Measurements from ENCODE around the gene DNAH8.
"Not testable (repeated sequence)": the region's sequence is repeated elsewhere in the genome, so short reads cannot be mapped to it uniquely, and the experiment has no call there.

The DNAH8 gene

GRCh38 chr6:38912378-38912777 lies 197.3 kb downstream of the DNAH8 start:
- DNase-seq = no peak

- DNase-seq = no peak
These were observed 200.3 kb downstream of the DNAH8 start for GRCh38 chr6:38915205-38915925.

DNA sequence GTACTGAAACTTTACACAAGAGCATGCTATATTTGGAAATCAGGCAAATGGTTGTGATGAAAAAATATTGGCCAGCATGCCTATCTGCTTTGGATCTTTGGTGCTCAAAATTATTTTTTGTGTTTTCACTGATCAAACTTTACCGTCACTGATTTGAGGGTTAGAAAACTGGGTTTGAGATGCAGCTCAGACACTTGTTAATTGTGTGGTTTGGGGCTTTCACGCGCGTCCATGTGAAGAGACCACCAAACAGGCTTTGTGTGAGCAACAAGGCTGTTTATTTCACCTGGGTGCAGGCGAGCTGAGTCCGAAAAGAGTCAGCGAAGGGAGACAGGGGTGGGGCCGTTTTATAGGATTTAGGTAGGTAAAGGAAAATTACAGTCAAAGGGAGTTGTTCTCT lies 206.4 kb downstream of the DNAH8 start:
- DNase-seq = not testable (repeated sequence)

- no peak for DNase-seq
These were observed 209.8 kb downstream of the DNAH8 start for GRCh38 chr6:38924791-38925509.

DNA sequence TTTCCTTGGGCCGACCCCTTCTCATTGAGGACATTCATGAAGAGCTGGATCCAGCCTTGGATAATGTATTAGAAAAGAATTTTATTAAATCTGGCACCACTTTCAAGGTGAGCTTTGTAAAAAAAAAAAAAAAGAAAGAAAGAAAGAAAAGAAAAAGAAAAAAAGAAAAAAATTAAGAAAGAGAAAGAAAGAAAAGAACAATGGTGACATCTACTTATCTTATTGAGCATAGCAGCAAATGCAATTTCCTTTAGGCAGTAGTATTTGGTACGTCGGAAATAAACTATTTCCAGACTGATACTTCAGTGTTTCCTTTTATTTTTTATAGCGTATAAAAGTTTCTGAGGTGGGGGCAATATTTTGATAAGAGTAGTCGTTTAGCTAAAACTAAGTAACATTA lies 214.4 kb downstream of the DNAH8 start:
- no peak for DNase-seq

- no peak for DNase-seq
These were observed 218.3 kb downstream of the DNAH8 start for GRCh38 chr6:38933426-38933825.

- DNase-seq = no peak
These were observed 219.9 kb downstream of the DNAH8 start for GRCh38 chr6:38935051-38935450.

- DNase-seq = no peak
These were observed 222.9 kb downstream of the DNAH8 start for GRCh38 chr6:38937839-38938613.

GRCh38 chr6:38938741-38939140 lies 223.6 kb downstream of the DNAH8 start:
- no peak for DNase-seq

DNA sequence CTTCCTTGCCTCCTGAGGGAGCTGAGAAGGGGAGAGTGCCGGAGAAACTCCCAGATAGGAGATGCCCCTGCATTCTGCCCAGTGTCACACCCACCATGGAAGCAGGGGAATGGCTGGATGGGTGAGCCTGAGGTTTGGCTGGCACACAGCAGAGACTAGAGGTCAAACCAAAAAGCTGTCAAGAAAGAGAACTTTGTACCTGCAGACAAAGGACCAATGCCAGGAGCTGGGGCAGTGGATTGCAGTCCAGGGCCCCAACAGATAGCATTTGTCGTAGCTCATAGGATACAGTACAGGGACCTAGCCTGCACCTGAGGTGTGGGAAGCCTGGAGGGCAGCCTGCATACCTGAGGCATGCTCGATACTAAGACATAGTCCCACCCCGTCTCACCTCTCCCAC lies 227.3 kb downstream of the DNAH8 start:
- no peak for DNase-seq

DNA sequence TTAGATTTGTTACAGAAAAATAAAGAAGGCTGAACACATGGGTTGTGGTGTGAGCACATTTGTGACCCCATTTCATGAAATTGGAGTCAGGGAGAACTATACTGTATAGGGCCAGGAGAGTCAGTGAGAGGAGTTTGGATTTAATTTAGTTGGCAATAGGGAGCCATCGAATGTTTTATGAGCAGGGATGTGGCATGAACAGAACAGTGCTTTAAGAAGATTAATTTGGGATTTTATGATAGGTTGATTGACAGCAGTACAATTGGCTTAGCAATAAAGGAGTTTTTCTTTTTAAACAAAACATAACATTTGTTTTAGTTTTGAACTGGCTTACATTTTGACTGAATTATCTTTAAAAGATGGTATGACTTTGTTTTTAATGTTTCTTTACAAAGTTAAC lies 227.9 kb downstream of the DNAH8 start:
- DNase-seq = no peak

GRCh38 chr6:38943964-38944363 lies 228.9 kb downstream of the DNAH8 start:
- DNase-seq = no peak

DNA sequence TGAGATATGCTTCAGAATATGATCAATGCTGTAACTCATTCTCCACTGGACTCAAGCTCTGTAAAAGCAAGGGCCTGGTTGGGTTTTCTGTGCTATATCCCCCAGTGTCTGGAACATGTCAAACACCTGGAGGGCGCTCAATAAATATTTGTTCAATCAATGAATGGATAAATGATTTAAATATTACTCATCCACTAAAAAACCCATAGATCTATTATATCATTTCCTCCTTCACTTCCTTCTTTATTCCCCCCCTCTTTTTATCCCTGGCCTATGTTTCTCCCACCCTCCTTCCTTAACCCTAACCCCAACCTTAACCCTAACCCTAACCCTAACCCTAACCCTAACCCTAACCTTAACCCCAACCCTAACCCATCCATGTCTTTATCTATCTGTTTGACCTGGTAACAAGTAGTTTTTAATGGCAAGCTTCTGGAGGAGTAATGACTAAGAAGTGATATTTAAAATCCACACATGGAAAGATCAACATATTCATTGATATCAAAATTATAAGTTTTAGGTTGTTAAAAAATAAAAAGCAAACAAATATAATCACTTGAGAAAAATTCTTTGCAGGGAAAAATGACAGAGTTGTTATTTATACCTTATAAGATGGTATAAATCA lies 229.7 kb downstream of the DNAH8 start:
- DNase-seq = no peak

DNA sequence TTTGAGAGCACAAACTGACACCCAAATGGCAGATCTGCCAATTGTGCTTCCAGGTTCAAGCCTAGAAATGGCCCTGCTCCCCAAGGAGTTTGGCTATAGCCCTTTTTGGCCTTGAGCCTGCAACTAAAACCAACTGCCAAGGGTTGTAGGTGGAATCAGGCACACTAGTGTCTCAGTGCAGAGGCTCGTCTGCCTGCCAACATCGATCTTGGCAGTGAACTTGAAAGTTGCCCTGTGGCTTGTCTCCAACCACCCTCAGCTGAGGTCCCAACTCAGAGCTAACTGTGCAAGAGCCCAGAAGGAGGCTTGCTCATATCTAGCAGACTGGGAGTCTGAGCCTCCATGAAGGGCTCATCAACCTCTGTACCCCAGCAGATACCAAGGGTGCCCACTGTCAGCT lies 240.8 kb downstream of the DNAH8 start:
- no peak for DNase-seq

- DNase-seq = no peak
These were observed 242.3 kb downstream of the DNAH8 start for GRCh38 chr6:38957426-38957825.

DNA sequence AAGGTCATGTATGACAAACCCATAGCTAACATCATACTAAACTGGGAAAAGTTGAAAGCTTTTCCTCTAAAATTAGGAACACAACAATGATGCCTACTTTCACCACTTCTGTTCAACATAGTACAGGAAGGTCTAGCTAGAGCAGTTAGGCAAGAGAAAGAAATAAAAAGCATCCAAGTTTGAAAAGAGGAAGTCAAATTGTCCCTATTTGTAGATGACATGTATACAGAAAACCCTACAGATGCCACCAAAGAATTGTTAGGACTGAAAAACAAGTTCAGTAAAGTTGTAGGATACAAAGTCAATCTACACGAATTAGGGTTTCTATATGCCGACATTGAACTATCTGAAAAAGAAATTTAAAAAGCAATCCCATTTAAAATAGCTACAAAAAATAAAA lies 244.0 kb downstream of the DNAH8 start:
- no peak for DNase-seq

DNA sequence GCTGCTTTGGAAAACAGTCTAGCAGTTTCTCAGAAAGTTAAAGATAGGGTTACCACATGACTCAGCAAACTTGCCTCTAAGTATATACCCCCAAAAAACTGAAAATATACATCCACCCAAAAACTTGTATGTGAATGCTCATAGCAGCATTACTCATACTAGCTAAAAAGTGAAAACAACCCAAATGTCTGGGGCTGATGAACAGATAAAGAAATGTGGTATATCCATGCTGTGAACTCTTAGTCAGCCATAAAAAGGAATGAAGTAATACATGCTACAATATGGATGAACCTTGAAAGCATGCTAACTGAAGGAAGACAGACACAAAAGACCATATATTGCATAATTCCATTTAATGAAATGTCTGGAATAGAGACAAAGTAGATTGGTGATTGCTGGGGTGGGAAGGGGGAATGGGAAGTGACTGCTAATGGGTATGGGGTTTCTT lies 253.6 kb downstream of the DNAH8 start:
- no peak for DNase-seq

DNA sequence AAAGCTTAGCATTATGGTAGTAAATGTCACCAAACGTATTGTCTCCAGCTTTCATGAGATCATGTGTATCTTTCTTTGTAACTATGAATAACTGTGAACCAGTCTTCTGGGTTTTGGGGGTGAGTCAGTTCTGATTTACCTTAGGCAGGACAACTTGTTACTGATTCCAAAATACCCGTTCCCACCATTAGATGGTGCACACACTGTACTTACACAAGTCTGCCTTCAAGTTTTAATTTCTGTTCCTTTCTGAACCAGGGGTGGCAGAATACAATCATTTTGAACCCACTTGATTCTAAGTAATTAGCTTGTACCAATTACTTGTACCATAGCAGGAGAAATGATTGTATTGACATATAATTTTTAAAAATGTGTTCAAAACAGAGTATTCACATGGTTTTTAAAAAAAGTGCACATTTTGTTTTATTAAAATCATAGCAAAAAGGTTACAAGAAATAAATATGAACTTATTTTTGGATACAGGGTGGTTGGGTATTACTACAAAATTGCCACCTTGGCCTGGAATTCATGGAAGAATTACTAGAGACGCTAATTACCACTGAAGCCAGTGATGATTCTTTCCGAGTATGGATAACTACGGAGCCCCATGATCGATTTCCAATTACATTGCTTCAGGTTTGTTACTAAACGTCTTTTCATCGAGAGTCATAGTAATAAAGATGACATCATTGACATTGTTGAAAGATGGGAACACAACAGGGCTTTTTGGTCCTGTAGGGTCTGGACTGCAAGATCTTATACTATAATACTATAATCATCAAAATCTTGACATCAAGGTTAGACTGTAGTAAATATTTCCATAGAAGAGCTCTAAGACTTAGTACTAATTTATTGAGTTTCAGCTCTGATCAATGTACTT lies 258.3 kb downstream of the DNAH8 start:
- peak; percentile 2 for DNase-seq

DNA sequence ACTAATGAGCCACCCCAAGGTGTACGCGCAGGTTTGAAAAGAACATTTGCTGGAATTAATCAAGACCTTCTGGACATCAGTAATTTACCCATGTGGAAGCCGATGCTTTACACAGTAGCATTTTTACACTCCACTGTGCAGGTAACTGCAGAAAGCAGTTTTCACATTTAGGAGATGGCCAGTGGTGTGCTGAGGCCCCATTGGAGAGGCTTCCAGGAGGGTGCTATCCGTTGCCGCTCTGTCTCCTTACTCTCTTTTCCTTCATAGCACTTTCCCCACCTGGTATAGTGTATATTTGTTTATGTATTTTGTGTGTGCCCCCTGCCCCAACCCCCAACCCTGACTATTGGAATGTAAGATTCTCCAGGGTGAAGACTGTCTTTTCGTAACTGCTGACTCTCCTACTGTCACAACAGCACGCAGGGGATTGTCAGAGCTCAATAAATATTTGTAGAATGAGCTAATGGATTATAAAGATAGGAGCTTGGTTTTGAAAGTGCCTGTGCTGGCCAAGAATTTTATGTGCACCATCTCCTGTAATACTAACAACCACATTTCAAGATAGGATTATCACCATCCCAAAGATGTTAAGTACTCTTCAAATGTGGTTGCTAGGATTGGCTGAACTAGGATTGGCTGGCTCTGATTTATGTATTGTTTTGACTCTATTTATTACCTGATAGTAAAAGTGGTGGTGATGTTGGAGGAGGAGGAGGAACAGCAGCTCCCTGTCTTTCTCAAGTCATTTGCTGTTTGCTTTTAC lies 259.5 kb downstream of the DNAH8 start:
- no peak for DNase-seq

GRCh38 chr6:38975621-38976049 lies 260.5 kb downstream of the DNAH8 start:
- no peak for DNase-seq

- no peak for DNase-seq
These were observed 260.9 kb downstream of the DNAH8 start for GRCh38 chr6:38976051-38976450.

All from GOT3 (cell line).